ENCODE measurements around the gene TRPC6. TPM values are rescaled to one million over a fixed set of nuclear protein-coding genes. Genes with fewer than 3 reads are reported as not detected.

The TRPC6 gene
- total RNA-seq, 2 experiments from 2014 or later: not detected

DNA sequence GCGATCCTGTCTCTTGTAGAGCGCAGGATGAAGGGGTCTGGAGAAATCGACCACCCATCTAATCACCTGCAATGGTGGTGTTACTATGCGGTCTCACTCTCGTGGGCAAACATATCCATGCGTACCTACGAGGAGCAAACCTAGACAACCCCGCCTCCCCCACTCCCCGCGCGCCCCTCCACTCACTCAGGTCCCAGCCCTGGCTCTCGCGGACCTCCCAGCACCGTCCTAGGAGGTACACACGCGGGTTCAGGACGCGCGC is 887 bp downstream of the TRPC6 start:
- POLR2A ChIA-PET: no interaction called here
- Mint-ChIP-seq H3K27ac (no peak overlapping the region), H3K4me1 (ENCODE audit: low read depth) (no peaks in the 10 kb centered on the region), H3K4me3 (no peak overlapping the region), H3K9me3 (peaks cover 6% of the 10 kb centered on the region), H3K36me3 (ENCODE audit: low read depth) (no peaks in the 10 kb centered on the region), H3K27me3 (peaks cover 33% of the 10 kb centered on the region)
- no peak overlapping the region for H3K4me3 ChIP-seq (ENCODE audit: low read length)
- ATAC-seq (ENCODE audit: poor library complexity) (no peak), DNase-seq (no peak)
- H3K4me1 ChIP-seq (ENCODE audit: insufficient read depth, low read length): no peaks in the 10 kb centered on the region
- CTCF ChIA-PET: no interaction called here
- no peak overlapping the region for H3K27ac ChIP-seq (ENCODE audit: low read depth in 1 of 2, low read length in 2 of 2)
- intact Hi-C loops (cut with DNase I, micrococcal nuclease): no loop called here
- TF ChIP-seq, protein P1, sequence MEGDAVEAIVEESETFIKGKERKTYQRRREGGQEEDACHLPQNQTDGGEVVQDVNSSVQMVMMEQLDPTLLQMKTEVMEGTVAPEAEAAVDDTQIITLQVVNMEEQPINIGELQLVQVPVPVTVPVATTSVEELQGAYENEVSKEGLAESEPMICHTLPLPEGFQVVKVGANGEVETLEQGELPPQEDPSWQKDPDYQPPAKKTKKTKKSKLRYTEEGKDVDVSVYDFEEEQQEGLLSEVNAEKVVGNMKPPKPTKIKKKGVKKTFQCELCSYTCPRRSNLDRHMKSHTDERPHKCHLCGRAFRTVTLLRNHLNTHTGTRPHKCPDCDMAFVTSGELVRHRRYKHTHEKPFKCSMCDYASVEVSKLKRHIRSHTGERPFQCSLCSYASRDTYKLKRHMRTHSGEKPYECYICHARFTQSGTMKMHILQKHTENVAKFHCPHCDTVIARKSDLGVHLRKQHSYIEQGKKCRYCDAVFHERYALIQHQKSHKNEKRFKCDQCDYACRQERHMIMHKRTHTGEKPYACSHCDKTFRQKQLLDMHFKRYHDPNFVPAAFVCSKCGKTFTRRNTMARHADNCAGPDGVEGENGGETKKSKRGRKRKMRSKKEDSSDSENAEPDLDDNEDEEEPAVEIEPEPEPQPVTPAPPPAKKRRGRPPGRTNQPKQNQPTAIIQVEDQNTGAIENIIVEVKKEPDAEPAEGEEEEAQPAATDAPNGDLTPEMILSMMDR (IDR thresholded peaks at IDR 0.05): no peak
- H3K27me3 ChIP-seq (ENCODE audit: control insufficient read depth in 1 of 2, insufficient read depth in 2 of 2, low read length in 2 of 2): peaks cover 11 to 24% of the 10 kb centered on the region in 2 experiments
- peaks cover 0 to 19% of the 10 kb centered on the region in 2 experiments for H3K9me3 ChIP-seq (ENCODE audit: control insufficient read depth in 1 of 2, insufficient read depth in 1 of 2, low read length in 2 of 2)
- no peaks in the 10 kb centered on the region for H3K36me3 ChIP-seq (ENCODE audit: insufficient read depth, low read length)

DNA sequence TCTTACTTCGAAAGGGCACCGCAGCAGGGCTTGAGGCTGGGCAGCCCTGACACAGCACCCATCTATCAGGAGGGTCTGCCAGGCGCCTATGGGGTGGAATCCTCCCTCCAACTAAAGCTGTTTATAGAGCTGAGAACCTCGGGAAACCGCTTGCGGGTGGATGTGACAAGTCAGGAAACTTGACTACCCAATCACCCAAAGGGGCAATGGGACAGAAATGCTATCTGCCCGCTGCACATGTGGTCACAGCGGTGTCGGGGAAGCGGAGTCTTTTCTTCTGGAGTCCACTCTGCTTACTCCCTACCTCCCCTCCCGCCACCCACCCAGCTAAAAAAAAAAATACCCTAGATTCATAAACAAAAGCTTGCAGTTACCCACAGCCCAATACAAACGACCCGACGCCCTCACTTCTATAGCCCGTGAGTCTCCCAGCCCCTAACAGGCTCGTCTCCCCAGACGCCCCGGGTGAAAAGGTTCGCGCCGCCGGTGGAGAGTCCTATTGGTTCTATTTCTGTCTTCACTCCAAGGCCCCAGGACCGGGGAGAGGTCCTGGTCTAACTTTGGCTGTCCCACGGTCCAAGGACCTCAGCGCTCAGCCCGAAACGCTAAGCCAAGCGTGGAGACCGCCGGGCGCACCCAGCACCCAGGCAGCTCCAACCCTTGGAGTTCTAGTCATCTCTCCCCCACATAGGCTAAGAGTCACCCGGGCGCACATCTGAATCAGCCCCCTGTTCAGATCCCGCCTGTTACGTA is 1.4 kb downstream of the TRPC6 start:
- intact Hi-C loops (cut with DNase I, micrococcal nuclease): no loop called here
- TF ChIP-seq, protein P1 (IDR thresholded peaks at IDR 0.05): no peak
- POLR2A ChIA-PET: no interaction called here
- DNase-seq: no peak
- no peak for ATAC-seq (ENCODE audit: poor library complexity)
- Histone ChIP-seq H3K27me3 (ENCODE audit: control insufficient read depth in 1 of 2, insufficient read depth in 2 of 2, low read length in 2 of 2) (peaks cover 11 to 24% of the 10 kb centered on the region in 2 experiments), H3K36me3 (ENCODE audit: insufficient read depth, low read length) (no peaks in the 10 kb centered on the region), H3K4me1 (ENCODE audit: insufficient read depth, low read length) (no peaks in the 10 kb centered on the region), H3K27ac (ENCODE audit: low read depth in 1 of 2, low read length in 2 of 2) (no peak overlapping the region), H3K9me3 (ENCODE audit: control insufficient read depth in 1 of 2, insufficient read depth in 1 of 2, low read length in 2 of 2) (peaks cover 0 to 19% of the 10 kb centered on the region in 2 experiments), H3K4me3 (ENCODE audit: low read length) (no peak overlapping the region)
- CTCF ChIA-PET: no interaction called here
- H3K9me3 Mint-ChIP-seq: peaks cover 8% of the 10 kb centered on the region
- no peak overlapping the region for H3K4me3 Mint-ChIP-seq
- H3K27me3 Mint-ChIP-seq: peaks cover 33% of the 10 kb centered on the region
- no peaks in the 10 kb centered on the region for H3K4me1 Mint-ChIP-seq (ENCODE audit: low read depth)
- H3K27ac Mint-ChIP-seq: no peak overlapping the region
- H3K36me3 Mint-ChIP-seq (ENCODE audit: low read depth): no peaks in the 10 kb centered on the region

DNA sequence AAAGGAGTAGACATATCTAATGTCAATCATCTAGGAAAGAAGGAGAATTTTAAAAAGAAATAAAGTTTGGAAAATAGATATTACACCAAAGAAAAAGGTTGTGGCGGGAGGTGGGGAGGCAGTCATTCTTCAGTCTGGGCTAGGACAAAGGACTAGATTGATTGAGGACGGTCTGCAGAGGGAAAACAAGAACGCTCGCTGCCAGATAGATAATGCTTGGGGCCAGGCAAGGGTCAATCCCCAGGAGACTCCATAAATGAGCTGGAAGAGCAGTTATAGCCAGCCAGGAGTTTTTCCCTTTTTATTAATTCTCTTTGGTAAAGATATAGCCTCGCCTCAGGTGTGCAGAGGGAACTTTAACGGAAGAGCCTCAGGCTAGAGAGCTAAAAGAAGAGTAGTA is 6.3 kb downstream of the TRPC6 start:
- Histone ChIP-seq H3K36me3 (ENCODE audit: insufficient read depth, low read length) (no peaks in the 10 kb centered on the region), H3K27ac (ENCODE audit: low read depth in 1 of 2, low read length in 2 of 2) (no peak overlapping the region), H3K9me3 (ENCODE audit: control insufficient read depth in 1 of 2, insufficient read depth in 1 of 2, low read length in 2 of 2) (peaks cover 0 to 6% of the 10 kb centered on the region in 2 experiments), H3K4me3 (ENCODE audit: low read length) (no peak overlapping the region), H3K4me1 (ENCODE audit: insufficient read depth, low read length) (no peaks in the 10 kb centered on the region), H3K27me3 (ENCODE audit: control insufficient read depth in 1 of 2, insufficient read depth in 2 of 2, low read length in 2 of 2) (peaks cover 4 to 9% of the 10 kb centered on the region in 2 experiments)
- ATAC-seq (ENCODE audit: poor library complexity) (no peak), DNase-seq (no peak)
- Mint-ChIP-seq H3K4me1 (ENCODE audit: low read depth) (no peaks in the 10 kb centered on the region), H3K9me3 (peaks cover 8% of the 10 kb centered on the region), H3K36me3 (ENCODE audit: low read depth) (no peaks in the 10 kb centered on the region), H3K27ac (no peak overlapping the region), H3K27me3 (peaks cover 17% of the 10 kb centered on the region), H3K4me3 (no peak overlapping the region)
- TF ChIP-seq, protein P1 (IDR thresholded peaks at IDR 0.05): no peak
- ChIA-PET POLR2A (no interaction called here), CTCF (no interaction called here)
- intact Hi-C loops (cut with DNase I, micrococcal nuclease): no loop called here
